ENCODE data around the gene ZNF862.

ZNF862 gene

DNA sequence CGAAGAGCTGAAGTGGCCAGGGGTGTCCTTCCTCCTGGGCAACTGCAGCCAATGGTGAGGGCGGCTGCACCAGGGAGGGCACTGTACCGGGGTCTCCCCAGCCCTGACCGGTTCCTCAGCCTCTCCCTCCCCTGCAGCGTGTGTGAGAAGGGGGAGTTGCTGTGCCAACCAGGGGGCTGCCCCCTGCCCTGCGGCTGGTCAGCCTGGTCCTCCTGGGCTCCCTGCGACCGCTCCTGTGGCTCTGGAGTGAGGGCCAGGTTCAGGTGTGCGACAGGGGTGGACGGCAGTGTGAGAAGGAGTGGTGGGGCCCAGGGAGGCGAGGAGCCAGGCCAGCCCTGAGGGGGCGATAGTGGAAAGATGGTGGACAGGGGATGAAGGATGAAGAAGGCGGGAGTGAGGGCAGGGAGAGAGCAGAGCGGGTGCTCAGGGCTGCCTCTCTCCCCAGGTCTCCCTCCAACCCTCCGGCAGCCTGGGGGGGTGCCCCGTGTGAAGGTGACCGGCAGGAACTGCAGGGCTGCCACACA is 34.6 kb upstream of the ZNF862 start:
- no peaks in the 10 kb centered on the region for H3K79me1 ChIP-seq (ENCODE audit: low read length)
- no peaks in the 10 kb centered on the region for H3K79me2 ChIP-seq (ENCODE audit: control insufficient read depth, insufficient read depth, low read length)
- H4K8ac ChIP-seq (ENCODE audit: low read depth, low read length) = no peak overlapping the region
- H3K4me3 ChIP-seq (ENCODE audit: low read length) = no peak overlapping the region
- H2AK5ac ChIP-seq (ENCODE audit: low read length) = no peak overlapping the region
- no peak overlapping the region for H3K4me2 ChIP-seq (ENCODE audit: low read length)
- no peak overlapping the region for H2BK5ac ChIP-seq (ENCODE audit: low read length)
- no peak overlapping the region for H2BK120ac ChIP-seq (ENCODE audit: low read depth, low read length)
- H2BK15ac ChIP-seq (replicated peaks; ENCODE audit: low read depth) = no peak overlapping the region
- H3K4ac ChIP-seq (ENCODE audit: low read depth, low read length) = no peak overlapping the region
- no peaks in the 10 kb centered on the region for H3K36me3 ChIP-seq (ENCODE audit: control insufficient read depth, insufficient read depth, low read length)
- no peak overlapping the region for H3K9ac ChIP-seq (ENCODE audit: low read length)
- no peak overlapping the region for H3K56ac ChIP-seq (ENCODE audit: low read length)
- WGBS (ENCODE audit: extremely low coverage, insufficient coverage, low lambda C conversion rate) = no CpG with 5 or more reads among the region's 17 CpGs
- no peak overlapping the region for H3K23ac ChIP-seq (ENCODE audit: low read length)
- H3K27ac ChIP-seq (ENCODE audit: low read depth, low read length) = no peak overlapping the region
- no peak for DNase-seq
- no peak overlapping the region for H3K18ac ChIP-seq (ENCODE audit: low read length)
- no peak overlapping the region for H4K5ac ChIP-seq (ENCODE audit: low read length)
- no peaks in the 10 kb centered on the region for H3K4me1 ChIP-seq (ENCODE audit: control insufficient read depth, low read depth, low read length)
- no peaks in the 10 kb centered on the region for H3K27me3 ChIP-seq (ENCODE audit: insufficient read depth, low read length, poor library complexity)

DNA sequence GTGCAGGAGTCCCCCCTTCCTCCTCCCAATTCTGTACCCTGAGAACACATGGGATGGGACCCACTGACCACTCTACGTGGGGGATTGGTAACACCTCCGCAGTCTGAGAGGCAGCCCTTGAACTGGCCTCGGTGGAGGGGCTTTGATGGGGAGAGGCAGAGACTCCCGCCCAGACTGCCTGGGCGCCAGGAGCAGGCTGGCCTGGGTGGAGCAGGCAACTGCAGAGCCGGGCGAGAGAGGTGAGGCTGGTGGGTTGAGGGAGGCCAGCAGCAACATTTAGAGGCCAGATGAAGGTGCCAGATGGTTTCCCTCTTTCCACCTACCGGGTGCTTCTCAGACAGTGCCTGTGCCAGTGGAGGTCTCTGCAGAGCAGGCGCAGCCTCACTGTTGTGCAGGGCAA is 34.1 kb upstream of the ZNF862 start:
- Histone ChIP-seq H4K8ac (ENCODE audit: low read depth, low read length) (no peak overlapping the region), H2BK120ac (ENCODE audit: low read depth, low read length) (no peak overlapping the region), H3K79me1 (ENCODE audit: low read length) (no peaks in the 10 kb centered on the region), H2BK15ac (replicated peaks; ENCODE audit: low read depth) (no peak overlapping the region), H3K4me1 (ENCODE audit: control insufficient read depth, low read depth, low read length) (no peaks in the 10 kb centered on the region), H3K36me3 (ENCODE audit: control insufficient read depth, insufficient read depth, low read length) (no peaks in the 10 kb centered on the region), H3K4me3 (ENCODE audit: low read length) (no peak overlapping the region), H3K4ac (ENCODE audit: low read depth, low read length) (no peak overlapping the region), H3K27me3 (ENCODE audit: insufficient read depth, low read length, poor library complexity) (no peaks in the 10 kb centered on the region), H4K5ac (ENCODE audit: low read length) (no peak overlapping the region), H3K18ac (ENCODE audit: low read length) (no peak overlapping the region), H3K9ac (ENCODE audit: low read length) (no peak overlapping the region), H3K27ac (ENCODE audit: low read depth, low read length) (no peak overlapping the region), H2AK5ac (ENCODE audit: low read length) (no peak overlapping the region), H3K4me2 (ENCODE audit: low read length) (no peak overlapping the region), H3K23ac (ENCODE audit: low read length) (no peak overlapping the region), H2BK5ac (ENCODE audit: low read length) (no peak overlapping the region), H3K79me2 (ENCODE audit: control insufficient read depth, insufficient read depth, low read length) (no peaks in the 10 kb centered on the region), H3K56ac (ENCODE audit: low read length) (no peak overlapping the region)
- DNase-seq = no peak
- WGBS (ENCODE audit: extremely low coverage, insufficient coverage, low lambda C conversion rate) = no CpG with 5 or more reads among the region's 9 CpGs

DNA sequence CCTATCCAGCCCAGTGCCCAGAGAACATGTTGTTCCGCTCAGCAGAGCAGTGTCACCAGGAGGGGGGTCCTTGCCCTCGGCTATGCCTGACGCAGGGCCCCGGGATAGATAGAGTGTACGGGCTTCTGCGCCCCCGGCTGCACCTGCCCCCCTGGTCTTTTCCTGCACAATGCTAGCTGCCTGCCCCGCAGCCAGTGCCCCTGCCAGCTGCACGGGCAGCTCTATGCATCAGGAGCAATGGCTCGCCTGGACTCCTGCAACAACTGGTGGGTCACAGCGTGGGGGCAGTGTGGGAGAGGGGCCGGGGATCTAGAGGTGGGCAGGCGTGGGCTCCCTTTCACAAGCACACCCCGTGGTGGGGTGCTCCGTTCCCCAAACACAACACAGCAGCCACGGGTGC is 31.4 kb upstream of the ZNF862 start:
- Histone ChIP-seq H3K18ac (ENCODE audit: low read length) (no peak overlapping the region), H3K4me3 (ENCODE audit: low read length) (no peak overlapping the region), H3K4me2 (ENCODE audit: low read length) (no peak overlapping the region), H2BK5ac (ENCODE audit: low read length) (no peak overlapping the region), H3K79me2 (ENCODE audit: control insufficient read depth, insufficient read depth, low read length) (no peaks in the 10 kb centered on the region), H3K36me3 (ENCODE audit: control insufficient read depth, insufficient read depth, low read length) (no peaks in the 10 kb centered on the region), H3K27me3 (ENCODE audit: insufficient read depth, low read length, poor library complexity) (no peaks in the 10 kb centered on the region), H3K27ac (ENCODE audit: low read depth, low read length) (no peak overlapping the region), H3K79me1 (ENCODE audit: low read length) (no peaks in the 10 kb centered on the region), H3K4me1 (ENCODE audit: control insufficient read depth, low read depth, low read length) (no peaks in the 10 kb centered on the region), H2AK5ac (ENCODE audit: low read length) (no peak overlapping the region), H3K56ac (ENCODE audit: low read length) (no peak overlapping the region), H3K9ac (ENCODE audit: low read length) (no peak overlapping the region), H3K23ac (ENCODE audit: low read length) (no peak overlapping the region), H4K8ac (ENCODE audit: low read depth, low read length) (no peak overlapping the region), H2BK15ac (replicated peaks; ENCODE audit: low read depth) (no peak overlapping the region), H4K5ac (ENCODE audit: low read length) (no peak overlapping the region), H3K4ac (ENCODE audit: low read depth, low read length) (no peak overlapping the region), H2BK120ac (ENCODE audit: low read depth, low read length) (no peak overlapping the region)
- no CpG with 5 or more reads among the region's 16 CpGs for WGBS (ENCODE audit: extremely low coverage, insufficient coverage, low lambda C conversion rate)
- no peak for DNase-seq

DNA sequence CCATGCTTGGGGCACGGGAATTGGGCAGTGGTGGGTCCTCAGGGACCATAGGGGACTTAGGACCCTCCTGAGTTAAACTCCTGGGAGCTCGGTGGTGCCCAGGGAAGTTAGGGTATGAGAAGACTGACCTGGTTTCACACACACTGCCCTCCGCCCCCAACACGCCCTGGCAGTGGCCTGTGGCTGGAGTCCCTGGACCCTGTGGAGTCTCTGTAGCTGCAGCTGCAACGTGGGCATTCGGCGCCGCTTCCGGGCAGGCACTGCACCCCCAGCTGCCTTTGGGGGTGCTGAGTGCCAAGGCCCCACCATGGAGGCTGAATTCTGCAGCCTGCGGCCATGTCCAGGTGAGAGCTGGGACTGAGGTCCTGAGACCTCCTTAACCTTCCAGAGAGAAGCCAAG is 29.9 kb upstream of the ZNF862 start:
- no peak overlapping the region for H3K9ac ChIP-seq (ENCODE audit: low read length)
- no peak overlapping the region for H2BK15ac ChIP-seq (replicated peaks; ENCODE audit: low read depth)
- H3K79me2 ChIP-seq (ENCODE audit: control insufficient read depth, insufficient read depth, low read length) = no peaks in the 10 kb centered on the region
- no peak overlapping the region for H4K5ac ChIP-seq (ENCODE audit: low read length)
- no peak overlapping the region for H2BK5ac ChIP-seq (ENCODE audit: low read length)
- H2BK120ac ChIP-seq (ENCODE audit: low read depth, low read length) = no peak overlapping the region
- no peak overlapping the region for H4K8ac ChIP-seq (ENCODE audit: low read depth, low read length)
- H3K23ac ChIP-seq (ENCODE audit: low read length) = no peak overlapping the region
- no peak overlapping the region for H3K56ac ChIP-seq (ENCODE audit: low read length)
- no peak for DNase-seq
- H3K4me1 ChIP-seq (ENCODE audit: control insufficient read depth, low read depth, low read length) = no peaks in the 10 kb centered on the region
- no CpG with 5 or more reads among the region's 10 CpGs for WGBS (ENCODE audit: extremely low coverage, insufficient coverage, low lambda C conversion rate)
- no peak overlapping the region for H3K4me3 ChIP-seq (ENCODE audit: low read length)
- no peak overlapping the region for H2AK5ac ChIP-seq (ENCODE audit: low read length)
- H3K36me3 ChIP-seq (ENCODE audit: control insufficient read depth, insufficient read depth, low read length) = no peaks in the 10 kb centered on the region
- no peak overlapping the region for H3K18ac ChIP-seq (ENCODE audit: low read length)
- no peak overlapping the region for H3K4me2 ChIP-seq (ENCODE audit: low read length)
- no peaks in the 10 kb centered on the region for H3K27me3 ChIP-seq (ENCODE audit: insufficient read depth, low read length, poor library complexity)
- H3K79me1 ChIP-seq (ENCODE audit: low read length) = no peaks in the 10 kb centered on the region
- no peak overlapping the region for H3K27ac ChIP-seq (ENCODE audit: low read depth, low read length)
- H3K4ac ChIP-seq (ENCODE audit: low read depth, low read length) = no peak overlapping the region

DNA sequence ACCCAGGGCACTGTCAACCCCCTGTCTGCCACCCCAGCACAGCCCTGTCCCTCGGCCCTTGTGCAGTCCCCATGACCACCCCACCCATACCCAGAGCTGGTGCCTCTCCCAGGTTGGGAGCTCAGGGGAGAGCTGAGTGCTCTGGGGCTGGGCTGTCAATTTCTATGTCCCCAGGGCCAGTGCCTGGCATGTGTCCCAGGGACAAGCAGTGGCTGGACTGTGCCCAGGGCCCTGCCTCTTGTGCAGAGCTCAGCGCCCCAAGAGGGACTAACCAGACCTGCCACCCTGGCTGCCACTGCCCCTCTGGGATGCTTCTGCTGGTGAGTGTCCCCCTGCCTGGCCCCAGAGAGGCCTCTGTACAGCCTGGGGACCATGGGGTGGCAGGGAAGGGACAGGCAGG is 29.0 kb upstream of the ZNF862 start:
- Histone ChIP-seq H3K4me1 (ENCODE audit: control insufficient read depth, low read depth, low read length) (no peaks in the 10 kb centered on the region), H3K4me3 (ENCODE audit: low read length) (no peak overlapping the region), H3K18ac (ENCODE audit: low read length) (no peak overlapping the region), H3K23ac (ENCODE audit: low read length) (no peak overlapping the region), H3K79me1 (ENCODE audit: low read length) (no peaks in the 10 kb centered on the region), H4K8ac (ENCODE audit: low read depth, low read length) (no peak overlapping the region), H3K27me3 (ENCODE audit: insufficient read depth, low read length, poor library complexity) (no peaks in the 10 kb centered on the region), H3K27ac (ENCODE audit: low read depth, low read length) (no peak overlapping the region), H2AK5ac (ENCODE audit: low read length) (no peak overlapping the region), H3K9ac (ENCODE audit: low read length) (no peak overlapping the region), H2BK120ac (ENCODE audit: low read depth, low read length) (no peak overlapping the region), H2BK5ac (ENCODE audit: low read length) (no peak overlapping the region), H4K5ac (ENCODE audit: low read length) (no peak overlapping the region), H2BK15ac (replicated peaks; ENCODE audit: low read depth) (no peak overlapping the region), H3K4me2 (ENCODE audit: low read length) (no peak overlapping the region), H3K4ac (ENCODE audit: low read depth, low read length) (no peak overlapping the region), H3K36me3 (ENCODE audit: control insufficient read depth, insufficient read depth, low read length) (no peaks in the 10 kb centered on the region), H3K79me2 (ENCODE audit: control insufficient read depth, insufficient read depth, low read length) (no peaks in the 10 kb centered on the region), H3K56ac (ENCODE audit: low read length) (no peak overlapping the region)
- no peak for DNase-seq
- WGBS (ENCODE audit: extremely low coverage, insufficient coverage, low lambda C conversion rate) = no CpG with 5 or more reads among the region's 2 CpGs

DNA sequence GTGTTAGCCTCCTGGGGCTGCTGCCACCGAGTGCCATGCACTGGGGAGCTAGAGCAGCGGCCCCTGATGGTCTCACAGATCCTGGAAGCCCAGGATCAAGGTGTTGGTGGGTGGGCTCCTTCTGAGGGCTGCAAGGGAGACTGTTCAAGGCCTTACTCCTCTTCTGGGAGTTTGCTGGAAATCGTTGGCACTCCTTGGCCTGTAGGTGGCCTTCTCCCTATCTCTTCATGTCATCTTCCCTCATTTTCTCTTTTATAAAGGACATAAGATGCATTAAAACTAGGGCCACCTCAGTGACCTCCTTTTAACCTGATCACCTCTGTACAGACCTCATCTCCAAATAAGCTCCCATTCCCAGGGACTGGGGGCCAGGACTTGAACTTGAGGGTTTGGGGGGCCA is 27.0 kb upstream of the ZNF862 start:
- Histone ChIP-seq H4K8ac (ENCODE audit: low read depth, low read length) (no peak overlapping the region), H3K23ac (ENCODE audit: low read length) (no peak overlapping the region), H3K4me2 (ENCODE audit: low read length) (no peak overlapping the region), H3K79me2 (ENCODE audit: control insufficient read depth, insufficient read depth, low read length) (no peaks in the 10 kb centered on the region), H3K27ac (ENCODE audit: low read depth, low read length) (no peak overlapping the region), H3K4me3 (ENCODE audit: low read length) (no peak overlapping the region), H3K4me1 (ENCODE audit: control insufficient read depth, low read depth, low read length) (no peaks in the 10 kb centered on the region), H3K27me3 (ENCODE audit: insufficient read depth, low read length, poor library complexity) (no peaks in the 10 kb centered on the region), H2BK120ac (ENCODE audit: low read depth, low read length) (no peak overlapping the region), H2BK5ac (ENCODE audit: low read length) (no peak overlapping the region), H3K4ac (ENCODE audit: low read depth, low read length) (no peak overlapping the region), H3K18ac (ENCODE audit: low read length) (no peak overlapping the region), H3K9ac (ENCODE audit: low read length) (no peak overlapping the region), H3K56ac (ENCODE audit: low read length) (no peak overlapping the region), H4K5ac (ENCODE audit: low read length) (no peak overlapping the region), H3K79me1 (ENCODE audit: low read length) (no peaks in the 10 kb centered on the region), H2AK5ac (ENCODE audit: low read length) (no peak overlapping the region), H3K36me3 (ENCODE audit: control insufficient read depth, insufficient read depth, low read length) (no peaks in the 10 kb centered on the region), H2BK15ac (replicated peaks; ENCODE audit: low read depth) (no peak overlapping the region)
- no CpG with 5 or more reads among the region's 3 CpGs for WGBS (ENCODE audit: extremely low coverage, insufficient coverage, low lambda C conversion rate)
- peak; percentile 37 for DNase-seq

Data from mesendoderm (in vitro differentiated cells).